ENCODE measurements around the gene RERE. TPM values are rescaled to one million over a fixed set of nuclear protein-coding genes. Genes with fewer than 3 reads are reported as not detected.

Gene RERE
- total and polyA plus RNA-seq, 2 donors (not counting 3 experiments of a cell fraction or from before 2014, with no cell fraction given): 14.1 to 113 TPM

DNA sequence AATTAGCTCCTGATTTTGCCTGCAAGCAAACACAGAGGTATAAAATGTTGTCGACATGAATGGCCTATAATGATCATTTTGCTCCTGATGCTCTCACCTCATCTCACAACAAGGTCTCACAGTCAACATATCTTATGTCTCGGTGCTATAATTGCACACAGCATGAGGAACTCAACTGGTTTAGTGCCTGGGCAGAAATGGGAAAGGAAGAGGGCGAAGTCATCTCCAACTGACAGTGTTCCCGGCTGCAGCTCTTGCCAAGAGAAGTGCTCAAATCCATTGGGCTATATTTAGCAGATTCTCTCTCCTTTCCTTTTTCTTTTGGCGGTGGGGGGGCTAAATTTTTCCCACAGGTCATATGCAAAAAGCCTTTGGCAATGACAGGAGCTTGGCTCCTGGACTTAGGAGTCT is 446.5 kb downstream of the RERE start:
- no peak overlapping the region for H3K9ac ChIP-seq (replicated peaks; ENCODE audit: extremely low read depth, insufficient read depth, low read length)
- H4K20me1 ChIP-seq (replicated peaks; ENCODE audit: control insufficient read depth, extremely low read depth, insufficient read depth, low read length): no peaks in the 10 kb centered on the region
- dilution Hi-C loops (cut with MboI; ENCODE audit: extremely low pct_ligation_motif_present, low sequenced_read_pairs): no loop called here
- intact Hi-C loops (cut with micrococcal nuclease): no loop called here
- peaks cover 0 to 7% of the 10 kb centered on the region in 2 experiments for H3K36me3 ChIP-seq (ENCODE audit: control insufficient read depth in 2 of 2, extremely low read depth in 1 of 2, insufficient read depth in 2 of 2, low read length in 2 of 2)
- no TSS peak for BruUV-seq (replicated peaks)
- POLR2A ChIA-PET: interaction anchor here (0.6 to 1.2 kb wide), 2 partner anchors 15 to 699 kb away, joined by 3 to 4 read pairs; no protein-coding TSS in a partner anchor
- H3K4me1 ChIP-seq (ENCODE audit: control insufficient read depth, extremely low read depth, insufficient read depth, low read length): peaks cover 24% of the 10 kb centered on the region
- no peak overlapping the region for H3K27ac ChIP-seq (ENCODE audit: insufficient read depth, low read depth, low read length)
- TF ChIP-seq MYC (IDR thresholded peaks at IDR 0.05; ENCODE audit: low read depth, low read length): no peak
- TF ChIP-seq POLR2AphosphoS5 (IDR thresholded peaks at IDR 0.05; ENCODE audit: insufficient read depth, low read depth, low read length): no peak
- no peak for TF ChIP-seq GATA2 (IDR thresholded peaks at IDR 0.05; ENCODE audit: insufficient read depth, insufficient read length, low read depth, low read length)
- TF ChIP-seq, protein P1, sequence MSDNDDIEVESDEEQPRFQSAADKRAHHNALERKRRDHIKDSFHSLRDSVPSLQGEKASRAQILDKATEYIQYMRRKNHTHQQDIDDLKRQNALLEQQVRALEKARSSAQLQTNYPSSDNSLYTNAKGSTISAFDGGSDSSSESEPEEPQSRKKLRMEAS (IDR thresholded peaks at IDR 0.05; ENCODE audit: insufficient read depth, insufficient read length): no peak
- H3K79me2 ChIP-seq (ENCODE audit: control insufficient read depth, insufficient read depth, low read length): peaks cover 23% of the 10 kb centered on the region
- FAIRE-seq (peak; percentile 49), DNase-seq (ENCODE audit: low read depth, low spot score) (no peak)
- H3K9me3 ChIP-seq (replicated peaks; ENCODE audit: control insufficient read depth, insufficient read depth, low read length): no peaks in the 10 kb centered on the region
- no peaks in the 10 kb centered on the region for H3K9me1 ChIP-seq (replicated peaks; ENCODE audit: control insufficient read depth, extremely low read depth, insufficient read depth, low read length)
- H3K4me3 ChIP-seq (replicated peaks in 1 of 3; ENCODE audit: insufficient read depth in 1 of 3, low read depth in 1 of 3, low read length in 3 of 3): no peak overlapping the region
- H3K4me2 ChIP-seq (ENCODE audit: insufficient read depth, low read length): no peak overlapping the region
- CTCF ChIA-PET: interaction anchor here (0.8 to 1.9 kb wide), 8 partner anchors 8 to 478 kb away, joined by 3 to 9 read pairs (median 4); no protein-coding TSS in a partner anchor
- H3K27me3 ChIP-seq (ENCODE audit: control insufficient read depth in 2 of 2, insufficient read depth in 2 of 2, low read length in 2 of 2): no peaks in the 10 kb centered on the region
- H2AFZ ChIP-seq (ENCODE audit: low read depth, low read length): no peak overlapping the region

DNA sequence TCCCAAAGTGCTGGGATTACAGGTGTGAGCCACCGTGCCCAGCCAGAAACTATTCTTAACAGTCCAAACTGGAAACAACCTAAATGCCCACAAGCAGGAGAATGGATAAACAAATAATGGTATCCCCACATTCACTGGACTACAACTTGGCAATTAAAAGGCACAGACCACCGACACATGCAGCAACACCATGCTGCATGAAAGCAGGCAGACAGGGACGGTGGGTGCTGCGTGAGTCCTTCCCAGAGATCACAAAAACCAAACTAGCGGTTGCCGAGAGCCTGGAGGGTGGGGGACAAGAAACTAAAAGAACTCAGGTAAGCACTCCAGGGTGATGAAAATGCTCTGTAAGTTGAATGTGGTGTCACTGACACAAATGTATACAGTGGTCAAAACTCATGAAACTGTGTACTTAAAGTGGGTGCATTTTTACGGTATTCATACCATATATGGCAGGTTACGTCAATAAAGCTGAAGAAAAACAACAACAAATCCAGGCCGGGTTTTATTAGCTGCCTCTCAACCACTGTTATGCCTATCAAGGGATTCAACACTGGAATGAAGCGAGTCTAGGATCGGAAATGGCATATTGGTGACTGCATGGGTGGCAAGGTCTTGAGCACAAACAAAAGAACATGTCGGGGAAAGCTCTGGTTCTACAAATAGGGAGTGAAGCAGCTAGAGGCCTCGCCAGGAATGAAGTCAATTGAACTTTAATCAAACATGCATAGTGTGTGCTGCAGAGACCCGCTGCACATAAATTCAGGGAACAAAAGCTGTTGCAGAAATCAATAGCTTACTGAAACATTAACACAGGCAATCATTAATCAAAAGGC is 447.2 kb downstream of the RERE start:
- POLR2A ChIA-PET: interaction anchor here (1.2 kb wide), 1 partner anchor 16 kb away, joined by 4 read pairs; no protein-coding TSS in a partner anchor
- intact Hi-C loops (cut with micrococcal nuclease): no loop called here
- H3K27ac ChIP-seq (ENCODE audit: insufficient read depth, low read depth, low read length): no peak overlapping the region
- H2AFZ ChIP-seq (ENCODE audit: low read depth, low read length): no peak overlapping the region
- H3K4me1 ChIP-seq (ENCODE audit: control insufficient read depth, extremely low read depth, insufficient read depth, low read length): peaks cover 24% of the 10 kb centered on the region
- dilution Hi-C loops (cut with MboI; ENCODE audit: extremely low pct_ligation_motif_present, low sequenced_read_pairs): no loop called here
- FAIRE-seq (peak; percentile 75), DNase-seq (ENCODE audit: low read depth, low spot score) (no peak)
- no peak for TF ChIP-seq GATA2 (IDR thresholded peaks at IDR 0.05; ENCODE audit: insufficient read depth, insufficient read length, low read depth, low read length)
- no peak for TF ChIP-seq EZH2 (IDR thresholded peaks at IDR 0.05; ENCODE audit: borderline replicate concordance, low read depth, low read length, severe bottlenecking)
- TF ChIP-seq, protein P1 (IDR thresholded peaks at IDR 0.05; ENCODE audit: insufficient read depth, insufficient read length): no peak
- no peak for TF ChIP-seq MYC (IDR thresholded peaks at IDR 0.05; ENCODE audit: low read depth, low read length)
- no peak for TF ChIP-seq JUN (IDR thresholded peaks at IDR 0.05; ENCODE audit: borderline replicate concordance, insufficient read depth, insufficient read length, low read depth)
- TF ChIP-seq POLR2AphosphoS5 (IDR thresholded peaks at IDR 0.05; ENCODE audit: insufficient read depth, low read depth, low read length): no peak
- no peak for TF ChIP-seq FOS (IDR thresholded peaks at IDR 0.05; ENCODE audit: borderline replicate concordance, insufficient read depth, low read length)
- no peak for TF ChIP-seq POLR2A (IDR thresholded peaks at IDR 0.05; ENCODE audit: low read depth, low read length)
- TF ChIP-seq, protein P2, sequence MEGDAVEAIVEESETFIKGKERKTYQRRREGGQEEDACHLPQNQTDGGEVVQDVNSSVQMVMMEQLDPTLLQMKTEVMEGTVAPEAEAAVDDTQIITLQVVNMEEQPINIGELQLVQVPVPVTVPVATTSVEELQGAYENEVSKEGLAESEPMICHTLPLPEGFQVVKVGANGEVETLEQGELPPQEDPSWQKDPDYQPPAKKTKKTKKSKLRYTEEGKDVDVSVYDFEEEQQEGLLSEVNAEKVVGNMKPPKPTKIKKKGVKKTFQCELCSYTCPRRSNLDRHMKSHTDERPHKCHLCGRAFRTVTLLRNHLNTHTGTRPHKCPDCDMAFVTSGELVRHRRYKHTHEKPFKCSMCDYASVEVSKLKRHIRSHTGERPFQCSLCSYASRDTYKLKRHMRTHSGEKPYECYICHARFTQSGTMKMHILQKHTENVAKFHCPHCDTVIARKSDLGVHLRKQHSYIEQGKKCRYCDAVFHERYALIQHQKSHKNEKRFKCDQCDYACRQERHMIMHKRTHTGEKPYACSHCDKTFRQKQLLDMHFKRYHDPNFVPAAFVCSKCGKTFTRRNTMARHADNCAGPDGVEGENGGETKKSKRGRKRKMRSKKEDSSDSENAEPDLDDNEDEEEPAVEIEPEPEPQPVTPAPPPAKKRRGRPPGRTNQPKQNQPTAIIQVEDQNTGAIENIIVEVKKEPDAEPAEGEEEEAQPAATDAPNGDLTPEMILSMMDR (IDR thresholded peaks at IDR 0.05; ENCODE audit: extremely low read depth in 1 of 2, insufficient read depth in 1 of 2, low read depth in 1 of 2, low read length in 2 of 2): no peak
- H3K9me1 ChIP-seq (replicated peaks; ENCODE audit: control insufficient read depth, extremely low read depth, insufficient read depth, low read length): no peaks in the 10 kb centered on the region
- H3K79me2 ChIP-seq (ENCODE audit: control insufficient read depth, insufficient read depth, low read length): peaks cover 23% of the 10 kb centered on the region
- H3K27me3 ChIP-seq (ENCODE audit: control insufficient read depth in 2 of 2, insufficient read depth in 2 of 2, low read length in 2 of 2): no peaks in the 10 kb centered on the region
- no peaks in the 10 kb centered on the region for H4K20me1 ChIP-seq (replicated peaks; ENCODE audit: control insufficient read depth, extremely low read depth, insufficient read depth, low read length)
- CTCF ChIA-PET: interaction anchor here (1.0 to 1.9 kb wide), 6 partner anchors 15 to 478 kb away, joined by 3 to 9 read pairs (median 4); no protein-coding TSS in a partner anchor
- no peak overlapping the region for H3K4me3 ChIP-seq (replicated peaks in 1 of 3; ENCODE audit: insufficient read depth in 1 of 3, low read depth in 1 of 3, low read length in 3 of 3)
- H3K9me3 ChIP-seq (replicated peaks; ENCODE audit: control insufficient read depth, insufficient read depth, low read length): no peaks in the 10 kb centered on the region
- BruUV-seq (replicated peaks): no TSS peak
- no peak overlapping the region for H3K9ac ChIP-seq (replicated peaks; ENCODE audit: extremely low read depth, insufficient read depth, low read length)
- H3K4me2 ChIP-seq (ENCODE audit: insufficient read depth, low read length): no peak overlapping the region
- peaks cover 0 to 11% of the 10 kb centered on the region in 2 experiments for H3K36me3 ChIP-seq (ENCODE audit: control insufficient read depth in 2 of 2, extremely low read depth in 1 of 2, insufficient read depth in 2 of 2, low read length in 2 of 2)
